ENCODE data around the gene SNX1.

Gene SNX1

DNA sequence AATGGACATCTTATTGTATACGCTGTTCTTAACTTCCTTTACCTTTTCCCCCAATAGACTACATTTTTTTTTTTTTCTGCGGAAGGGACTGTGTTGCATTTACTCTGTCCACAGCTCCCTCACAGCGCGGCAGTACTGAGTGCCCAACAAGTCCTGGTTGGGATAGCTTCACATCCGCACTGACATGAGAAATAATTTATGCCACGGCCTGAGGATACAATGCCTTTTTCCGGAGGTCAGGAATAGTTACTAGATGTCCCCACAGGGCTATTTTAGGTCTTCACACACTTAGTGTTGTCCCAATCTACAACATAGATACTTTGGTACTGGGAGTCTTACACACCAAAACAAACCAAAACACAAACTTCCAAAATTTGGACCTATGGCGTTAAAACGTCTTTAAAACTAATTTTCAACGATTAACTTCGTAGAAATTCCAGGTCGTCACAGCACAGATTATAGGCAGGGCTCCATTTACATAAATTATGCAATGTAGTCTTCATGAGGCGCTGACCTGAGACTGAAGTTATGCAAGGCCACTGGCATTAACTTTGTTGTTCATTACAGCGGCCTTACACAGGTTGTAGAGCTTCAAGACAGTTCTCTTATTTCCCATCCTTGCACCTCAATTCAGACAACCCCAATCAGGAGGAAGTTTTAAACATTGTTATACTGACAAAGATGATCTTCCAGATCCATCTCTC is 68.0 kb downstream of the SNX1 start:
- TF ChIP-seq, protein P1, sequence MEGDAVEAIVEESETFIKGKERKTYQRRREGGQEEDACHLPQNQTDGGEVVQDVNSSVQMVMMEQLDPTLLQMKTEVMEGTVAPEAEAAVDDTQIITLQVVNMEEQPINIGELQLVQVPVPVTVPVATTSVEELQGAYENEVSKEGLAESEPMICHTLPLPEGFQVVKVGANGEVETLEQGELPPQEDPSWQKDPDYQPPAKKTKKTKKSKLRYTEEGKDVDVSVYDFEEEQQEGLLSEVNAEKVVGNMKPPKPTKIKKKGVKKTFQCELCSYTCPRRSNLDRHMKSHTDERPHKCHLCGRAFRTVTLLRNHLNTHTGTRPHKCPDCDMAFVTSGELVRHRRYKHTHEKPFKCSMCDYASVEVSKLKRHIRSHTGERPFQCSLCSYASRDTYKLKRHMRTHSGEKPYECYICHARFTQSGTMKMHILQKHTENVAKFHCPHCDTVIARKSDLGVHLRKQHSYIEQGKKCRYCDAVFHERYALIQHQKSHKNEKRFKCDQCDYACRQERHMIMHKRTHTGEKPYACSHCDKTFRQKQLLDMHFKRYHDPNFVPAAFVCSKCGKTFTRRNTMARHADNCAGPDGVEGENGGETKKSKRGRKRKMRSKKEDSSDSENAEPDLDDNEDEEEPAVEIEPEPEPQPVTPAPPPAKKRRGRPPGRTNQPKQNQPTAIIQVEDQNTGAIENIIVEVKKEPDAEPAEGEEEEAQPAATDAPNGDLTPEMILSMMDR (IDR thresholded peaks at IDR 0.05), result no peak

DNA sequence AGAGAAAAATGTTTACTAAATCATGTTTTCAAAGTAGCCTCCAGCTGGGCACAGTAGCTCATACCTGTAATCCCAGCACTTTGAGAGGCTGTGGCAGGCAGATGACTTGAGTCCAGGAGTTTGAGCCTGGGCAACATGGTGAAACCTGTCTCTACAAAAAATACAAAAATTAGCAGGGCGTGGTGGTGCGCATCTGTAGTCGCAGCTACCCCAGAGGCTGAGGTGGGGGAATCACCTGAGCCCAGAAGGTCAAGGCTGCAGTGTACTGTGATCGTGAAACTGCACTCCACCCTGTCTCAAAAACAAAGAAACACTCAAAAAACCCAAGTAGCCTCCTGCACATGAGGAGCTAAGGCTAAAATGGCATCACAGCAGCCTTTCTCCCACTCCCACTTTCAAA is 68.7 kb downstream of the SNX1 start:
- TF ChIP-seq, protein P1 (IDR thresholded peaks at IDR 0.05), result no peak

DNA sequence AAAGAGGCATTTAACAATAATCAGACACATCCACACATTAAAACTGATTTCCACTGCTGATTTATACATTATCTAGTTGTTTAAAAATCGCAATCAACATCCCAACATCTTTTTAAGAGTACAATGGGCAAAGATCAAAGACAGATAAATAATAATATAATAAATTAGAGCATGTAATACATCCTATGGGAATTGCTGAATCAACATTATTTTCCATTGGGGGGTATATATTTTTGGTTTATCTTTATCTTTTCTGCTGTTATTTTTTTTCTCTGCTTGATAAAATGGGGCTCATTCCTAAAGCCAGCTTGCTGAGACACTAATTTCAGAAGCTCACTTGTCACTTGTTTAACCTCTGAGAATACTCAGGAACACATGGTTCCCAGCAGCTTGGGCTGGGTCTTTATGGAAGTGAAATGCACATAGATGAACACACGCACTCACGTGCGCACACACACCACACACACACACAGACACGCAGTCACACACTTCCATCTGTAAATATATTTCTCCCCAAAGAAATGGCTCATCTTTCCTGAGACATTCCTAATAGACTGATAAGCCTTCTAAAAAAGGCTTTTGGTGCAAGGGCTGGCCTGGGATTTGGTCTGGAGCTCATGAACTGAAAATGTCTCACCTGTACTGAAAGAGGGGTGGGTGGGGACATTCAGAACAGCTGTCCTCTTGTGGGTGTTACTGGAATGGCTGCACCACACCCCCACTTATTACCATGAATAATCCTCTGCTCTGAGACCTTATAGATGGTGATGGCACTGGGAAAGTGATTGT is 70.5 kb downstream of the SNX1 start:
- TF ChIP-seq, protein P1 (IDR thresholded peaks at IDR 0.05), result no peak

DNA sequence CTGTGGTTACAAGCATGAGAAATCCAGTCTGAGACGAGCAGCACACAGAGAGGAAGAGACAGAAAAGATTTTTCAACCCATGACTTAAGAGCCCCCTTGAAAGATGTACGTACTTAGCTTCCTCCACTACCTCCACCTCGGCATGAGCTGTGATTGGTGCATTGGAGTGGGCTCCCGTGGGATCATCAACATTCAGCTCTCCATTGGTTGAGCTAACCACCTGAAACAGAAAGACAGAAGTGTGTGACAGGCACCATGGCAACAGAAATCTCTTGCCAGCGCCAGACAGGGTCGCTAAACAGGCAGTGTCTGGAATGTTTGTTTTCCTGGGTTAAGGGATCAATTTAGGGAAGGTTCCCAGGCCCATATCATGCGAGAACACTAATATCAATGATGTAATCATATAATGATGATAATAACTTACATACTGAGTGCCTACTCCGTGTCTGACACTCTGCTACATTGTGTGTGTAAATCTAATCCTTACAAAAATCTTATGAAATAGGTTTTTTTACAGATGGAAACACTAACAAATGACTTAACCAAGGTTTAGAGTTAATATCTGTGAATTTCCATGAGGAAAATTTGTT is 84.5 kb downstream of the SNX1 start:
- TF ChIP-seq, protein P1 (IDR thresholded peaks at IDR 0.05), result no peak

DNA sequence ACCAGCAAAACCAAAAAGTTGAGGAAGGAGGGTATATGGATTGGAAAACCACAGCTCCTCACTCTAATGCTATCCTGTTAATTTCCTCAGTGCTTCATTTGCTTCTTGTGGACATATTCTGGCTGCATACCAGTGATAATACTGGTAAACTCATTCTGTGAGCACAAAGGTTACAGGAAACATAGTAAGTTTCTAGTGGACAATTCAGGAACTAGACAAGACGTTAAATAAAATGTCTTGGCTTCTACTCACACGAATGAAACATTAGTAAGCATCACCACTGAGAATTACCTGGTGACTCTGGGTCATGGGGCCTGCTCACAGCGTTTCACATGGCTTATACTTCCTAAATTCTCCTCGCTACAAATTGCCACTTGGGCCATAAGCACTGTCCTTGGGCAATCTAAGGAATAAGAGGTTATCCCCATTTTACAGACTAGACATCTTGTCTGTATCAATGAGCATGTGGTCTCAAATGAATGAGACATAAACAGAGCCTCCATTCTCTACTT is 87.1 kb downstream of the SNX1 start:
- TF ChIP-seq, protein P1 (IDR thresholded peaks at IDR 0.05), result no peak

DNA sequence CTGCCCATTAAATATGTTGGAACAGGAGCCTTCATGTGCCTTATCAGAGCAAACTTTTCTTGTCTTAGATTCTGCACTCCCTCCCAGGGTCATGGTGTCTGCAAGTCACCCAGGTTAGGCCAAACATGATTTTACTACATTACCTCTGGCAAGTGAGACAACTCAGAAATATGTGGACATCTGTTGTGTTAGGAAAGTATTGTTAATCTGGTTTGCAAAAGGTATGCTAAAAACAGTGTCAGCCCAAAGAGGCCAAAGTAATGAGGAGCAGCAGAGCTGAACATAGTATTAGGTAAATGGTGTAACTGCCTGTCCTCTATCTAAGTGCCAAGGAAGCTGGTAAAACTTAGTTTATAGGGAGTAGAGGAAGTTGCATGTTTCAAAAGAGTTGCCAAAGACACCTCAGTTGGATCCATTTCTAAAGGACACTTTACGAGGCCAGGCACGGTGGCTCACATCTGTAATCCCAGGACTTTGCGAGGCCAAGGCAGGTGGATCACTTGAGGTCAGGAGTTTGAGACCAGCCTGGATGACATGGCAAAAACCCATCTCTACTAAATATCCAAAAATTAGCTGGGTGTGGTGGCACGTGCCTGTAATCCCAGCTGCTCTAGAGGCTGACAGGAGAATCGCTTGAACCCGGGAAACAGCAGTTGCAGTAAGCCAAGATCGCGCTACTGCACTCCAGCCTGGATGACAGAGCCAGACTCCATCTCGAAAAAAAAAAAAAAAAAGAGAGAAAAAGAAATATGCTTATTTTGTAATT is 89.5 kb downstream of the SNX1 start:
- TF ChIP-seq, protein P1 (IDR thresholded peaks at IDR 0.05), result no peak

All from LNCAP (cell line).